Measurements from ENCODE around the gene HNRNPL. TPM values are rescaled to one million over a fixed set of nuclear protein-coding genes. Genes with fewer than 3 reads are reported as not detected.
"Not testable (repeated sequence)": the region's sequence is repeated elsewhere in the genome, so short reads cannot be mapped to it uniquely, and the experiment has no call there.

Gene HNRNPL
- total and polyA plus RNA-seq, 2 experiments from 2014 or later, result 184 to 209 TPM

- Histone ChIP-seq H3K4me1 (ENCODE audit: insufficient read depth) (peaks cover 3% of the 10 kb centered on the region), H3K4me3 (no peak overlapping the region), H3K9me2 (replicated peaks; ENCODE audit: insufficient read depth) (no peaks in the 10 kb centered on the region), H4K20me1 (ENCODE audit: insufficient read depth, poor library complexity, severe bottlenecking) (no peaks in the 10 kb centered on the region), H2AFZ (no peak overlapping the region), H3K79me2 (no peaks in the 10 kb centered on the region), H3K36me3 (replicated peaks; ENCODE audit: insufficient read depth, low read depth) (no peaks in the 10 kb centered on the region), H3K9me3 (ENCODE audit: low read depth) (no peaks in the 10 kb centered on the region), H3K4me2 (no peak overlapping the region), H3K27ac (no peak overlapping the region), H3K27me3 (no peaks in the 10 kb centered on the region)
- no peak for TF ChIP-seq CTCF (IDR thresholded peaks at IDR 0.05; ENCODE audit: poor library complexity)
- TF ChIP-seq EZH2phosphoT487 (IDR thresholded peaks at IDR 0.05; ENCODE audit: low read depth, severe bottlenecking, unreplicated experiment), result no peak
- TF ChIP-seq EZH2 (IDR thresholded peaks at IDR 0.05; ENCODE audit: borderline replicate concordance), result no peak
- WGBS (ENCODE audit: low lambda C conversion rate, missing lambda C conversion rate), result 98% methylated on average over 12 of the region's 12 CpGs
- DNase-seq (ENCODE audit: low spot score), result no peak
These were observed 48.3 kb downstream of the HNRNPL start for GRCh38 chr19:38801359-38802095.

GRCh38 chr19:38800577-38801347 is 49.0 kb downstream of the HNRNPL start:
- no peak for DNase-seq (ENCODE audit: low spot score)
- no peaks in the 10 kb centered on the region for H3K9me2 ChIP-seq (replicated peaks; ENCODE audit: insufficient read depth)
- H3K4me2 ChIP-seq, result no peak overlapping the region
- 93% methylated on average over 5 of the region's 5 CpGs for WGBS (ENCODE audit: low lambda C conversion rate, missing lambda C conversion rate)
- TF ChIP-seq EZH2 (IDR thresholded peaks at IDR 0.05; ENCODE audit: borderline replicate concordance), result no peak
- no peak for TF ChIP-seq CTCF (IDR thresholded peaks at IDR 0.05; ENCODE audit: poor library complexity)
- no peak for TF ChIP-seq EZH2phosphoT487 (IDR thresholded peaks at IDR 0.05; ENCODE audit: low read depth, severe bottlenecking, unreplicated experiment)
- H4K20me1 ChIP-seq (ENCODE audit: insufficient read depth, poor library complexity, severe bottlenecking), result no peaks in the 10 kb centered on the region
- H3K27ac ChIP-seq, result no peak overlapping the region
- H3K4me3 ChIP-seq, result no peak overlapping the region
- no peaks in the 10 kb centered on the region for H3K27me3 ChIP-seq
- H3K36me3 ChIP-seq (replicated peaks; ENCODE audit: insufficient read depth, low read depth), result no peaks in the 10 kb centered on the region
- no peaks in the 10 kb centered on the region for H3K79me2 ChIP-seq
- peaks cover 3% of the 10 kb centered on the region for H3K4me1 ChIP-seq (ENCODE audit: insufficient read depth)
- H3K9me3 ChIP-seq (ENCODE audit: low read depth), result no peaks in the 10 kb centered on the region
- no peak overlapping the region for H2AFZ ChIP-seq

GRCh38 chr19:38799104-38799503 is 50.7 kb downstream of the HNRNPL start:
- TF ChIP-seq EZH2phosphoT487 (IDR thresholded peaks at IDR 0.05; ENCODE audit: low read depth, severe bottlenecking, unreplicated experiment) (no peak), EZH2 (IDR thresholded peaks at IDR 0.05; ENCODE audit: borderline replicate concordance) (no peak), CTCF (IDR thresholded peaks at IDR 0.05; ENCODE audit: poor library complexity) (no peak)
- Histone ChIP-seq H3K27ac (no peak overlapping the region), H3K4me3 (no peak overlapping the region), H3K9me2 (replicated peaks; ENCODE audit: insufficient read depth) (no peaks in the 10 kb centered on the region), H4K20me1 (ENCODE audit: insufficient read depth, poor library complexity, severe bottlenecking) (no peaks in the 10 kb centered on the region), H3K9me3 (ENCODE audit: low read depth) (no peaks in the 10 kb centered on the region), H3K36me3 (replicated peaks; ENCODE audit: insufficient read depth, low read depth) (no peaks in the 10 kb centered on the region), H3K79me2 (no peaks in the 10 kb centered on the region), H2AFZ (no peak overlapping the region), H3K4me2 (no peak overlapping the region), H3K27me3 (no peaks in the 10 kb centered on the region), H3K4me1 (ENCODE audit: insufficient read depth) (peaks cover 3% of the 10 kb centered on the region)
- DNase-seq (ENCODE audit: low spot score), result no peak
- WGBS (ENCODE audit: low lambda C conversion rate, missing lambda C conversion rate), result 91% methylated on average over 10 of the region's 10 CpGs

DNA sequence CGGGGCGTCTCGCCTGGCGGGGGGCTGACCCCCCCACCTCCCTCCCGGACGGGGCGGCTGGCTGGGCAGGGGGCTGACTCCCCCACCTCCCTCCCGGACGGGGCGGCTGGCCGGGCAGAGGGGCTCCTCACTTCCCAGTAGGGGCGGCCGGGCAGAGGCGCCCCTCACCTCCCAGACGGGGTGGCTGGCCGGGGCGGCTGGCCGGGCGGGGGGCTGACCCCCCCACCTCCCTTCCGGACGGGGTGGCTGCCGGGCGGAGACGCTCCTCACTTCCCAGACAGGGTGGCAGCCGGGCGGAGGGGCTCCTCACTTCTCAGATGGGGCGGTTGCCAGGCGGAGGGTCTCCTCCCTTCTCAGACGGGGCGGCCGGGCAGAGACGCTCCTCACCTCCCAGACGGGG is 52.0 kb downstream of the HNRNPL start:
- not testable (repeated sequence) for H3K27ac ChIP-seq; H3K4me3 ChIP-seq; H3K9me3 ChIP-seq (ENCODE audit: low read depth); H3K36me3 ChIP-seq (replicated peaks; ENCODE audit: insufficient read depth, low read depth); H3K79me2 ChIP-seq; H2AFZ ChIP-seq; H3K27me3 ChIP-seq; H3K4me2 ChIP-seq; H3K4me1 ChIP-seq (ENCODE audit: insufficient read depth); H3K9me2 ChIP-seq (replicated peaks; ENCODE audit: insufficient read depth); H4K20me1 ChIP-seq (ENCODE audit: insufficient read depth, poor library complexity, severe bottlenecking); DNase-seq (ENCODE audit: low spot score)
- no CpG with 5 or more reads among the region's 33 CpGs for WGBS (ENCODE audit: low lambda C conversion rate, missing lambda C conversion rate)

All from hepatocyte (in vitro differentiated cells).